ENCODE measurements around the gene SYT2. TPM values are rescaled to one million over a fixed set of nuclear protein-coding genes. Genes with fewer than 3 reads are reported as not detected.

Gene SYT2
- total and polyA plus RNA-seq, 8 donors, result 1.1 to 5.4 (median 2.5) TPM; not detected in 1

DNA sequence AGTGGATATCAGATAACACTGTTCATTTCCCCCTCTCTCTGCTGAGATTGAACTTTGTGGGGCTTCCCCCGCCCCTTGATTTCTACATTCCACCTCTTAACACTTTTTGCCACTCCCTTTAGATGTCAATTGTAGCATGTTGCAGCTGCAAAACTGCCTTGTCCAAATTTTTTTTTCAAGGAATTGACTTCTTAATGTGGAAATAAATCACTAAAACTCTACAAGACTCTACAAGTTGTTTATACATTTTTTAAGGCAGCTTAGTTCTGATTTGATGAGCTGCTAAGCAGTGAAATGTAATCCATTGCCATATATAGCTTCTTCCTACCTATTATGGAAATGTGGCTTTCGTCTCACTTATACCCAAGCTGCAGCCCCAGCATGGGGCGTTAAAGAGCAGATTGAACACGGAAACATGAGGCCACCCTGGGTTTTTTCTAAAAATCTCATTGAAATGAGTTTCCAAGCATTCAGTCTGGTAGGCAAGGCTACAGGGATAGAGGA lies 132.2 kb downstream of the SYT2 start:
- intact Hi-C loops (cut with DNase I), result no loop called here
- H3K4me3 ChIP-seq, result no peak overlapping the region
- ATAC-seq, result peak; percentile 41
- H3K27me3 ChIP-seq, result no peaks in the 10 kb centered on the region
- H3K36me3 ChIP-seq, result peaks cover 0 to 45% of the 10 kb centered on the region in 2 donors
- no peaks in the 10 kb centered on the region for H3K9me3 ChIP-seq
- H3K27ac ChIP-seq, result peak overlapping the region in 1 of 2 donors; percentile 33
- H3K4me1 ChIP-seq, result peaks cover 23 to 28% of the 10 kb centered on the region in 2 donors
- TF ChIP-seq, protein P1, sequence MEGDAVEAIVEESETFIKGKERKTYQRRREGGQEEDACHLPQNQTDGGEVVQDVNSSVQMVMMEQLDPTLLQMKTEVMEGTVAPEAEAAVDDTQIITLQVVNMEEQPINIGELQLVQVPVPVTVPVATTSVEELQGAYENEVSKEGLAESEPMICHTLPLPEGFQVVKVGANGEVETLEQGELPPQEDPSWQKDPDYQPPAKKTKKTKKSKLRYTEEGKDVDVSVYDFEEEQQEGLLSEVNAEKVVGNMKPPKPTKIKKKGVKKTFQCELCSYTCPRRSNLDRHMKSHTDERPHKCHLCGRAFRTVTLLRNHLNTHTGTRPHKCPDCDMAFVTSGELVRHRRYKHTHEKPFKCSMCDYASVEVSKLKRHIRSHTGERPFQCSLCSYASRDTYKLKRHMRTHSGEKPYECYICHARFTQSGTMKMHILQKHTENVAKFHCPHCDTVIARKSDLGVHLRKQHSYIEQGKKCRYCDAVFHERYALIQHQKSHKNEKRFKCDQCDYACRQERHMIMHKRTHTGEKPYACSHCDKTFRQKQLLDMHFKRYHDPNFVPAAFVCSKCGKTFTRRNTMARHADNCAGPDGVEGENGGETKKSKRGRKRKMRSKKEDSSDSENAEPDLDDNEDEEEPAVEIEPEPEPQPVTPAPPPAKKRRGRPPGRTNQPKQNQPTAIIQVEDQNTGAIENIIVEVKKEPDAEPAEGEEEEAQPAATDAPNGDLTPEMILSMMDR (IDR thresholded peaks at IDR 0.05), result no peak
- DNase-seq, result peak in 2 of 4 donors; percentile 62 to 71

DNA sequence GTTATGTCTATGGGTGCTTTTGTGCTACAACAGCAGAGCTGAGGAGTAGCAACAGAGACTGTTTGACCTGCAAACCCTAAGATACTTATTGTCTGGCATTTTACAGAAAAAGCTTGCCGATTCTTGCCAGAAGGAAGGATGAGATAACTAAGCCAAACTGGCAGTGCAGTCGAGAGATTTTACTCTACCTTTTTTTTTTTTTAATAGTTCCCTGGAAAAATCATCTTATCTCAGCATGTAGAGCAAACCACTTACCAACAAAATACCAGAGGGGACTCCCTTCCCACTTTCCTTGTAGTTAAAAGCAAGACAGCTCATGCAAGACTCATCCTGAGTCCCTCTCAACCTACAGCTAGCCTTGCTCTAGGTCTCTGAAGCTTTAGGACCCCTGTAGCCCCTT lies 132.9 kb downstream of the SYT2 start:
- Histone ChIP-seq H3K27me3 (no peaks in the 10 kb centered on the region), H3K9me3 (no peaks in the 10 kb centered on the region), H3K4me1 (peaks cover 23 to 28% of the 10 kb centered on the region in 2 donors), H3K4me3 (no peak overlapping the region), H3K27ac (peak overlapping the region; percentile 4 to 33), H3K36me3 (peaks cover 0 to 45% of the 10 kb centered on the region in 2 donors)
- peak; percentile 30 for ATAC-seq
- no peak for DNase-seq
- TF ChIP-seq, protein P1 (IDR thresholded peaks at IDR 0.05), result no peak
- intact Hi-C loops (cut with DNase I), result no loop called here

DNA sequence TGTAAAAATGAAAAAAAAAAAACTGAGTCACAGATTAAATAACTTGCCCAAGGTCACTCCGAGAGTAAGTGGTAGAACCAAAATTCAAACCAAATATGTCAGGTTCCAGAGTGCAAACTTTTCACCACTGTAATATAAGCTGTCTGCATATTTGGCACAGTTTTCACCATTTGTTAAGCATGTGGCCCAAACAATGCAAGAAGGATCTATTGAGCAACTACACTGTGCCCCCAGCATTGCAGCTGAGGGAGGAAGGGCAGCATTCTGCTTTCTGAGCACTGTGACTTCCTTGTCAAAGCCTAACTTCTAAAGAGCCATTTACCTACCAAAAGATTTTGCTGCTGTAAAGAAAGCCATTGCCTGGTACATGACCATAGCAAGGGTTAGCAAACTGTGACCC lies 133.4 kb downstream of the SYT2 start:
- Histone ChIP-seq H3K4me1 (peaks cover 23 to 28% of the 10 kb centered on the region in 2 donors), H3K36me3 (peaks cover 0 to 41% of the 10 kb centered on the region in 2 donors), H3K9me3 (no peaks in the 10 kb centered on the region), H3K4me3 (no peak overlapping the region), H3K27me3 (no peaks in the 10 kb centered on the region), H3K27ac (peak overlapping the region; percentile 4 to 33)
- TF ChIP-seq, protein P1 (IDR thresholded peaks at IDR 0.05), result no peak
- intact Hi-C loops (cut with DNase I), result no loop called here
- peak in 1 of 4 donors; percentile 68 for DNase-seq
- peak; percentile 50 for ATAC-seq

DNA sequence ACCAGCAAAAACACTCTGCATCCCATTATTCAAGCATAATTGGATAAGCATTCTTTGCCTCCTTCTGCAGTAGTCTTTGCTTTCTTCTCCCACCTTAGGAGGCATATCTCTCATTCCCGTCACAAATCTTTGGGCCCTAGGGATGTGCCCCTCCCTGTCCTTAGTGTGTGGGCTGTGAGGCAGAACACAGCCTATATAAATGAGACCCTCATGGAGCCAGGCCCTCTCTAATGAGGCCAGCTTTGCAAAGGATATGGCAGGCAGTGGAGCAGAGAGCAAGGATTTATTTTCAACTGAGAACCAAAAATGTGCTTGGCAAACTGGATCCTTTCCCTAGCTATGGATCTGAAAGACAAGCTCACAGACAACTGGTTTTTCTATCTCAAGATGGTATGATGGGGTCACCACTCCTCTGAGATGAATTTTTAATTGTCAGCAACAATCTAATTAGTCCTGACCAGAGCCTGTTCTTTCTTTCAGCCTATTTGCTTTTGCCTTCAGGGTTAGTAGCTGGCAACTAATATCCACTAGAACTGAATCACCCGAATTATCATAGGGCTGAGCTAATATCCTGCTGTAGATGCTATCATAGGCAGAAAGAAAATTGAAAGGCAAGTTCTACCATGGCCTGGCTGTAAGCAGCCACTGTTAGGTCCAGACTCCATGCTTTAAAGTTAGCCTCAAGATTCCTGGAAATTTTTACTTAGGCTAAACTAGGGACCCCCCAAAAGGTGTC lies 134.2 kb downstream of the SYT2 start:
- Histone ChIP-seq H3K27ac (peak overlapping the region in 1 of 2 donors; percentile 41), H3K27me3 (no peaks in the 10 kb centered on the region), H3K4me3 (no peak overlapping the region), H3K4me1 (peaks cover 23 to 28% of the 10 kb centered on the region in 2 donors), H3K36me3 (peaks cover 0 to 34% of the 10 kb centered on the region in 2 donors), H3K9me3 (no peaks in the 10 kb centered on the region)
- ATAC-seq (peak; percentile 12), DNase-seq (no peak)
- intact Hi-C loops (cut with DNase I), result no loop called here
- TF ChIP-seq, protein P1 (IDR thresholded peaks at IDR 0.05), result no peak

DNA sequence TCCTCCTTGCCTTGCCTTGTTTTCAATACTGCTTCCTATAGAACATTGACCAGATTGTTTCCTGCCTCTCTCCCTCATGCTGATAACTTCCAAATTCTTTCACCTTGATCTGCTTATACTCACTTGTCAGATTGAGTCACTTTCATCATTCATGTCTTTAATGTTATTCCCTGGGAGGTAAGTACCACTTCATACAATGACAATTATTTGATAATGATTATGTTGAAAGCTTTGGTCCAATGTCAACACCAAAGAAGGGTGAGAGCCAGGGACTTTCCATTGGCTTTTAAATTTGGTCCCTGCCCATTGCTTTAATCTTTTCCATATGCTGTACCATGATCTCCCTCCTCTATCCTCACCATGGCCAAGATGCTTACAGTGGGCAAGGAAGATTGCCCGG lies 137.4 kb downstream of the SYT2 start:
- ATAC-seq (no peak), DNase-seq (no peak)
- Histone ChIP-seq H3K27me3 (no peaks in the 10 kb centered on the region), H3K4me3 (no peak overlapping the region), H3K9me3 (no peaks in the 10 kb centered on the region), H3K27ac (no peak overlapping the region), H3K4me1 (peaks cover 14 to 19% of the 10 kb centered on the region in 2 donors), H3K36me3 (peaks cover 0 to 48% of the 10 kb centered on the region in 2 donors)
- intact Hi-C loops (cut with DNase I), result no loop called here
- TF ChIP-seq, protein P1 (IDR thresholded peaks at IDR 0.05), result no peak

All from left lung (tissue), 10 donors.